Left lung (tissue), 10 donors: Measurements from ENCODE around the gene PYGO1. TPM values are rescaled to one million over a fixed set of nuclear protein-coding genes. Genes with fewer than 3 reads are reported as not detected.

Experiments
- ATAC-seq: fragments of 200-7000 bp; cut with Tn5 transposase; one replicate; pipeline ENCODE4 v1.9.1; 2020; ENCODE audit warnings: moderate library complexity
- DNase-seq, 4 donors: peaks; one replicate each; pipeline ENCODE4 v3.0.0-alpha.2; 2013 to 2020
- H3K27ac ChIP-seq, 2 donors: fragments of 200-600 bp; sonication (generic) in 1 of 2; one replicate each; pipeline versions ENCODE4 v1.5.0 to v1.8.0; 2020 to 2021
- H3K27me3 ChIP-seq, 2 donors: fragments of 200-600 bp; sonication (generic) in 1 of 2; one replicate each; pipeline versions ENCODE4 v1.5.0 to v1.8.0; 2020 to 2021
- H3K36me3 ChIP-seq, 2 donors: fragments of 200-600 bp; sonication (generic) in 1 of 2; one replicate each; pipeline versions ENCODE4 v1.5.0 to v1.8.0; 2020 to 2021
- H3K4me1 ChIP-seq, 2 donors: fragments of 200-600 bp; one replicate each; pipeline ENCODE4 v1.8.0; 2021
- H3K4me3 ChIP-seq, 2 donors: fragments of 200-600 bp; sonication (generic) in 1 of 2; one replicate each; pipeline versions ENCODE4 v1.5.0 to v1.8.0; 2020 to 2021; ENCODE audit warnings: mild to moderate bottlenecking in 1 of 2
- H3K9me3 ChIP-seq, 2 donors: fragments of 200-600 bp; sonication (generic) in 1 of 2; one replicate each; pipeline versions ENCODE4 v1.5.0 to v1.8.0; 2020 to 2021
- intact Hi-C, 2 donors: fragments of 100-400 bp; cut with DNase I; formaldehyde crosslinking; loops; one replicate each; pipeline versions ENCODE4 v1.11.2 to v1.14.2; 2022
- polyA plus RNA-seq, 6 donors: library from polyadenylated mRNA; unstranded; fragments of 120-200 nt; gene quantifications; one replicate each; pipeline ENCODE4 v1.2.1, GENCODE V29; 2013; ENCODE audit not compliant: insufficient read length in 6 of 6
- total RNA-seq, 2 donors: library from RNA; stranded (reverse); fragmentation: NEBNext Ultra II Directional; extraction: Animal tissue kit (Norgen Biotek cat#: 25700); gene quantifications; one replicate each; pipeline ENCODE4 v1.2.1, GENCODE V29; 2021
- TF ChIP-seq, protein P1 (sequence below), 2 donors: fragments of 200-600 bp; sonication (generic) in 1 of 2; IDR thresholded peaks; one replicate each; pipeline versions ENCODE4 v1.5.0 to v1.8.0; 2021; ENCODE audit warnings: antibody characterized with exemption in 2 of 2
- donor health status: DM: no; HTN: yes; CAD: no.
- donor health status: DM: no; HTN: no; CAD: no.

Gene PYGO1
- total and polyA plus RNA-seq, 8 donors, result 10.4 to 22.3 (median 18.7) TPM

DNA sequence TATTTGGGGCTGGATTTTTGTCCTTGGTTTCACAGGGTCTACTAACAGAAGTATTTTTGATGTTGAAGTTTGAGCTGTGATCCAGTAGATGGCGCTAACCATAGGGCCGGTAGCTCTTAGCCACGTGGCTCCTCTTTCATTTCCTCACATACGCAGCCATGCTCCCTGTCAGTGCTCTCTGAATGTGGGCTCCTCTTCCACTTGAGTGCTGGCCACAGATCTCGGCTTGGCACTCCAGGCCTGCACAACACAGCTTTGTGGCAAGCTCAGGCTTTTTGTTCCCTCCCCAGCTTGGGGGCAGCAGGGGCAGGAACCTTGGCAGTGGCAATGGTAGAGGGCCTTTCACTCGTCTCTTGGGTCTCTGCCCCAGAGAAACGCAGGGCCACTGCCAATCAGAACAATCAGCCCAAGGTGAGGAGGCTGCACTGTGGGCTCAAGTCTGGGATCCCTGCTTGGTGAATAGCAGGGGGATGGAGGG lies 61.5 kb downstream of the PYGO1 start:
- Histone ChIP-seq H3K36me3 (no peaks in the 10 kb centered on the region), H3K4me1 (no peaks in the 10 kb centered on the region), H3K27me3 (no peaks in the 10 kb centered on the region), H3K9me3 (no peaks in the 10 kb centered on the region), H3K27ac (no peak overlapping the region), H3K4me3 (no peak overlapping the region)
- DNase-seq, result peak in 1 of 4 donors; percentile 4
- intact Hi-C loops, result no loop called here
- peak; percentile 93 for ATAC-seq
- TF ChIP-seq, protein P1, sequence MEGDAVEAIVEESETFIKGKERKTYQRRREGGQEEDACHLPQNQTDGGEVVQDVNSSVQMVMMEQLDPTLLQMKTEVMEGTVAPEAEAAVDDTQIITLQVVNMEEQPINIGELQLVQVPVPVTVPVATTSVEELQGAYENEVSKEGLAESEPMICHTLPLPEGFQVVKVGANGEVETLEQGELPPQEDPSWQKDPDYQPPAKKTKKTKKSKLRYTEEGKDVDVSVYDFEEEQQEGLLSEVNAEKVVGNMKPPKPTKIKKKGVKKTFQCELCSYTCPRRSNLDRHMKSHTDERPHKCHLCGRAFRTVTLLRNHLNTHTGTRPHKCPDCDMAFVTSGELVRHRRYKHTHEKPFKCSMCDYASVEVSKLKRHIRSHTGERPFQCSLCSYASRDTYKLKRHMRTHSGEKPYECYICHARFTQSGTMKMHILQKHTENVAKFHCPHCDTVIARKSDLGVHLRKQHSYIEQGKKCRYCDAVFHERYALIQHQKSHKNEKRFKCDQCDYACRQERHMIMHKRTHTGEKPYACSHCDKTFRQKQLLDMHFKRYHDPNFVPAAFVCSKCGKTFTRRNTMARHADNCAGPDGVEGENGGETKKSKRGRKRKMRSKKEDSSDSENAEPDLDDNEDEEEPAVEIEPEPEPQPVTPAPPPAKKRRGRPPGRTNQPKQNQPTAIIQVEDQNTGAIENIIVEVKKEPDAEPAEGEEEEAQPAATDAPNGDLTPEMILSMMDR (IDR thresholded peaks at IDR 0.05), result peak; percentile 33 to 47

DNA sequence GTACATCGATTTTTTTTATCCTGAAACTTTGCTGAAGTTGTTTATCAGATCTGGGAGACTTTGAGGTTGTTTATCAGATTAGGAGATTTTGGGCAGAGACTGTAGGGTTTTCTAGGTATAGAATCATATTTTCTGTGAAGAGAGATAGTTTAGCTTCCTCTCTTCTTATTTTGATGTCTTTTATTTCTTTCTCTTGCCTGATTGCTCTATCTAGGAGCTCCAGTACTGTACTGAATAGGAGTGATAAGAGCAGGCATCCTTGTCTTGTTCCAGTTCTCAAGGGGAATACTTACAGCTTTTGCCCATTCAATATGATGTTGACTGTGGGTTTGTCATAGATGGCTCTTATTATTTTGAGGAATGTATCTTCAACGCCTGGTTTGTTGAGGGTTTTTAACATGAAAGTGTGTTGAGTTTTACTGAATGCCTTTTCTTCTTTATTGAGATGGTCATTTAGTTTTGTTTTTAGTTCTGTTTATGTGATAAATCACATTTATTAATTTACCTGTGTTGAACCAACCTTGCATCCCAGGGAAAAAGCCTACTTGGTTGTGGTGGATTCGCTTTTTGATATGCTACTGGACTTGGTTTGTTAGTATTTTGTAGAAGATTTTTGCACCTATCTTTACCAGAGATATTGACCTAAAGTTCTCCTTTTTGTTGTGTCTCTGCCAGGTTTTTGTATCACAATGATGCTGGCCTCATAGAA lies 65.2 kb downstream of the PYGO1 start:
- ATAC-seq (no peak), DNase-seq (no peak)
- TF ChIP-seq, protein P1 (IDR thresholded peaks at IDR 0.05), result no peak
- H3K4me3 ChIP-seq, result no peak overlapping the region
- no peaks in the 10 kb centered on the region for H3K27me3 ChIP-seq
- no peaks in the 10 kb centered on the region for H3K9me3 ChIP-seq
- H3K27ac ChIP-seq, result no peak overlapping the region
- H3K4me1 ChIP-seq, result no peaks in the 10 kb centered on the region
- no peaks in the 10 kb centered on the region for H3K36me3 ChIP-seq
- intact Hi-C loops, result no loop called here

DNA sequence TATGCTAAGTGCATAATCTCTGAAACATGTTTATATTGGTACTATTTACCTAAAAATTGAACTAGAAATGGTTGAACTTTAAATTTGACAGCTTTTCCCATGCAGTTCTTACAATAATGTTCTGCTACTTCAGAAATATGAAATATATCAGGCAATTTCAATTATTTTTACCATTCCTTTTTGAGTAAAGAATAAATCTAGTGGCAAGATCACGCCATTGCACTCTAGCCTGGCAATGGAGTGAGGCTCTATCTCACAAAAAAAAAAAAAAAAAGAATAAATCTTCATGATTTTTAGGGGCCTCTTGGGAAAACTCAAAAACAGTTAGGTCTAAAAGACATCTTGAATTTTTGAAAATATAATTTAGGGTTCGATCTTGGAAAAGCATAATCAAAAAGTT lies 69.5 kb downstream of the PYGO1 start:
- intact Hi-C loops, result no loop called here
- Histone ChIP-seq H3K4me3 (no peak overlapping the region), H3K27ac (no peak overlapping the region), H3K27me3 (no peaks in the 10 kb centered on the region), H3K4me1 (no peaks in the 10 kb centered on the region), H3K36me3 (no peaks in the 10 kb centered on the region), H3K9me3 (no peaks in the 10 kb centered on the region)
- ATAC-seq (no peak), DNase-seq (no peak)
- TF ChIP-seq, protein P1 (IDR thresholded peaks at IDR 0.05), result no peak

DNA sequence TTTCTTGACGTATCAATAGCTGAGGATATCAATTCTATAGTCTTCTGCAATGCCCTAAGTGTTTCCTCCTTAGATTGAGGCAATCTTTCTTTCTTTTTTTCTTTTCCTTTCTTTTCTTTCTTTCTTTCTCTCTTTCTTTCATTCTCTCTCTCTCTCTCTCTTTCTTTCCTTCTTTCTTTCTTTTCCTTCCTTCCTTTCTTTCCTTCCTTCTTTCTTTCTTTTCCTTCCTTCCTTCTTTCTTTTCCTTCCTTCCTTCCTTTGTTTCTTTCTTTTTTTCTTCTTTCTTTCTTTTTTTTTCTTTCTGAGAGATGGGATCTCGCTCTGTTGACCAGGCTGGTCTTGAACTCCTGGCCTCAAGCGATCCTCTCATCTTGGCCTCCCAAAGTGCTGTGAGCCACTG lies 70.1 kb downstream of the PYGO1 start:
- TF ChIP-seq, protein P1 (IDR thresholded peaks at IDR 0.05), result no peak
- intact Hi-C loops, result no loop called here
- Histone ChIP-seq H3K9me3 (no peaks in the 10 kb centered on the region), H3K27ac (no peak overlapping the region), H3K4me3 (no peak overlapping the region), H3K27me3 (no peaks in the 10 kb centered on the region), H3K4me1 (no peaks in the 10 kb centered on the region), H3K36me3 (no peaks in the 10 kb centered on the region)
- ATAC-seq (no peak), DNase-seq (no peak)

DNA sequence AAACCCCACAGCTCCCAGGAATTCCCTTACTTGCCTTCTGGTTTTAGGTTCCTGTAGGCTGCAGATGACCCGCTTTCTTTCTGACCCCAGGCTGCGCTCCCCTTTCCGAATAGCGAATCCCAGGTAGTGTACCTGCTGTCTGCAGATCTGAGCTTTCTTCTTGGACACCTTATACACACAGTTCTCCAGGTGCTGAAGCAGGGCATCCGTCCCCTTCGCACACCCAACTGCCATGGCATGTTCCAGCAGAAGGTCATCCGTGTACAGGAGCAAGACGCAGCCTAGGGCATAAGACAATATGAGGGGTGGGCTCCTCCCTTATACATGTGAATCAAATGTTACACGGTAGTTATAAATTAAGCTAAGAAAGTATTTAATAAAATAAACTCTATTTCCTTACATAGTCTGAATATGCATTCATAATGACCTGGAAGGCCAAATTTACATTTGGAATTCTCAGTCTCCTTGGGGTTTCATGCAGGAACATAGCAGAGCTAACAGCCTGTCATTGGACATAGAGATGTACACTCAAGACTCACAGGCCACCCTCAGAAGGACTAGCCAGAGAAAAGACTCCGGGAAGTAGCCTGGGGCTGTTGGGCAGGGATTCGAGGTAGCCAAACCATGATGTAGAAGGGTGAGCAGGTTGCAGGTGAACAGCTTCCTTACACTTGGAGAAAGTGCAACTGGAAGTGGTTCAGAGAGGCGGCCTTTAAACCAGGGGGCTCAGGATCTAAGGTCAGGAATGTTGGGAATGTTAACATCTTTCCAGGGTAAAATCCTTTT lies 72.0 kb downstream of the PYGO1 start:
- Histone ChIP-seq H3K27ac (no peak overlapping the region), H3K9me3 (no peaks in the 10 kb centered on the region), H3K4me3 (no peak overlapping the region), H3K36me3 (no peaks in the 10 kb centered on the region), H3K27me3 (no peaks in the 10 kb centered on the region), H3K4me1 (no peaks in the 10 kb centered on the region)
- intact Hi-C loops, result no loop called here
- no peak for DNase-seq
- no peak for ATAC-seq
- TF ChIP-seq, protein P1 (IDR thresholded peaks at IDR 0.05), result no peak
